Activated T-helper 1 cell treated with anti-CD3 and anti-CD28 coated beads, Interleukin-2, amount 50 U/mL, for 16 hours (primary cell): ENCODE data around the gene ZNF462.

ENCODE experiments used
- DNase-seq, 2 donors: peaks; one replicate each; pipeline ENCODE4 v3.0.0-alpha.2; 2020; ENCODE audit warnings: low read depth in 1 of 2, low spot score in 1 of 2

ZNF462 gene

GRCh38 chr9:107000218-107000617 is 137.3 kb downstream of the ZNF462 start:
- no peak for DNase-seq

- no peak for DNase-seq
Measured at GRCh38 chr9:107005201-107005600, 142.2 kb downstream of the ZNF462 start.

GRCh38 chr9:107007402-107007801 is 144.4 kb downstream of the ZNF462 start:
- no peak for DNase-seq

GRCh38 chr9:107008011-107008410 is 145.0 kb downstream of the ZNF462 start:
- DNase-seq = no peak

GRCh38 chr9:107008447-107008846 is 145.5 kb downstream of the ZNF462 start:
- no peak for DNase-seq

- DNase-seq = no peak
Measured at GRCh38 chr9:107016383-107016782, 153.4 kb downstream of the ZNF462 start.

GRCh38 chr9:107018861-107019545 is 156.0 kb downstream of the ZNF462 start:
- DNase-seq = no peak

- no peak for DNase-seq
Measured at GRCh38 chr9:107020040-107020530, 157.1 kb downstream of the ZNF462 start.

- DNase-seq = no peak
Measured at GRCh38 chr9:107024193-107024592, 161.2 kb downstream of the ZNF462 start.

GRCh38 chr9:107025260-107026035 is 162.5 kb downstream of the ZNF462 start:
- DNase-seq = no peak

GRCh38 chr9:107029146-107029545 is 166.2 kb downstream of the ZNF462 start:
- no peak for DNase-seq

GRCh38 chr9:107033966-107034365 is 171.0 kb downstream of the ZNF462 start:
- DNase-seq = no peak

- no peak for DNase-seq
Measured at GRCh38 chr9:107034831-107035230, 171.9 kb downstream of the ZNF462 start.

GRCh38 chr9:107036367-107036766 is 173.4 kb downstream of the ZNF462 start:
- DNase-seq = no peak

- DNase-seq = no peak
Measured at GRCh38 chr9:107039542-107039941, 176.6 kb downstream of the ZNF462 start.

- no peak for DNase-seq
Measured at GRCh38 chr9:107042606-107043005, 179.6 kb downstream of the ZNF462 start.

GRCh38 chr9:107043886-107044285 is 180.9 kb downstream of the ZNF462 start:
- DNase-seq = no peak

- no peak for DNase-seq
Measured at GRCh38 chr9:107044872-107045271, 181.9 kb downstream of the ZNF462 start.

GRCh38 chr9:107046692-107047091 is 183.7 kb downstream of the ZNF462 start:
- DNase-seq = no peak

- no peak for DNase-seq
Measured at GRCh38 chr9:107049046-107049802, 186.3 kb downstream of the ZNF462 start.

- DNase-seq = no peak
Measured at GRCh38 chr9:107049803-107050184, 186.8 kb downstream of the ZNF462 start.

- DNase-seq = no peak
Measured at GRCh38 chr9:107051392-107051791, 188.4 kb downstream of the ZNF462 start.
